HCT116 (cell line): ENCODE results near the gene ABHD5. TPM values are rescaled to one million over a fixed set of nuclear protein-coding genes. Genes with fewer than 3 reads are reported as not detected.

Experiments used
- ATAC-seq: fragments of 200-7000 bp; cut with Tn5 transposase; 2 replicates; pipeline ENCODE4 v1.9.1; 2020; ENCODE audit warnings: mild to moderate bottlenecking, moderate library complexity
- BruUV-seq: library from RNA; stranded (reverse); fragments of 400-500 nt; replicated peaks from 2 replicates; lab custom pipeline; 2021; lab: Mats Ljungman, UMichigan
- CTCF ChIA-PET: fragments of 300-600 bp; sonication (Branson Sonifier 250); formaldehyde crosslinking; loops from one replicate; lab custom pipeline; 2021; ENCODE audit warnings: antibody characterized with exemption; lab: Charles Lee
- POLR2A ChIA-PET: fragments of 300-600, 350-600 bp; sonication (Branson Sonifier 250); formaldehyde crosslinking; loops from one replicate; lab custom pipeline; 2021; ENCODE audit warnings: antibody characterized with exemption; lab: Charles Lee
- RAD21 ChIA-PET, 2 experiments: fragments of 300-600 bp; sonication (Branson Sonifier 250); formaldehyde crosslinking; loops; one replicate each; lab custom pipeline; 2023; ENCODE audit warnings: low total read pairs in 2 of 2; ENCODE audit not compliant: uncharacterized antibody in 2 of 2, unreplicated experiment in 2 of 2, low non-redundant PET in 1 of 2; lab: Charles Lee
- DNase-seq: peaks from one replicate; pipeline ENCODE4 v3.0.0-alpha.2; 2010; ENCODE audit warnings: low read depth, low spot score
- H2AFZ ChIP-seq: fragments of 200-600 bp; shearing (Covaris generic), sonication (generic); 2 replicates; pipeline ENCODE4 v1.6.1; 2017; ENCODE audit warnings: low read depth, mixed run types, mixed read lengths, antibody characterized with exemption, low read length; ENCODE audit not compliant: poor library complexity, severe bottlenecking
- H3K27ac ChIP-seq: 2 replicates; pipeline ENCODE4 v1.5.1; 2012; ENCODE audit warnings: low read depth, low read length
- H3K27me3 ChIP-seq: fragments of 200-600 bp; sonication (generic); 2 replicates; pipeline ENCODE4 v1.6.1; 2016; ENCODE audit warnings: mixed run types, low read length, mixed read lengths; ENCODE audit not compliant: insufficient read depth
- H3K36me3 ChIP-seq, 2 experiments: fragments of 200-500 bp in 1 of 2; fragments of 200-600 bp in 1 of 2; sonication (Bioruptor generic) in 1 of 2; sonication (generic) in 1 of 2; 2 replicates each; pipeline versions ENCODE4 v1.5.1 to v1.6.1; 2014 to 2016; ENCODE audit warnings: low read length in 2 of 2, inconsistent platforms in 1 of 2, mixed read lengths in 1 of 2, mixed run types in 1 of 2; ENCODE audit not compliant: insufficient read depth in 2 of 2, control insufficient read depth in 1 of 2
- H3K4me1 ChIP-seq, 2 experiments: fragments of 200-600 bp in 1 of 2; sonication (generic) in 1 of 2; 2 replicates each; pipeline versions ENCODE4 v1.5.1 to v1.6.1; 2012 to 2017; ENCODE audit warnings: low read length in 2 of 2, inconsistent platforms in 1 of 2, mild to moderate bottlenecking in 1 of 2, mixed read lengths in 1 of 2, mixed run types in 1 of 2, moderate library complexity in 1 of 2; ENCODE audit not compliant: insufficient read depth in 2 of 2, control insufficient read depth in 1 of 2
- H3K4me2 ChIP-seq: fragments of 200-600 bp; sonication (generic); 2 replicates; pipeline ENCODE4 v1.6.1; 2017; ENCODE audit warnings: mixed run types, low read length, mixed read lengths
- H3K4me3 ChIP-seq, 2 experiments: fragments of 200-600 bp in 1 of 2; sonication (generic) in 1 of 2; replicated peaks in 1 of 2; 2 replicates each; pipeline ENCODE4 v1.5.1; 2011 to 2016; ENCODE audit warnings: low read length in 2 of 2, control low read depth in 1 of 2, low read depth in 1 of 2, mild to moderate bottlenecking in 1 of 2, mixed read lengths in 1 of 2, mixed run types in 1 of 2
- H3K79me2 ChIP-seq: fragments of 200-600 bp; sonication (generic); 2 replicates; pipeline ENCODE4 v1.6.1; 2017; ENCODE audit warnings: mild to moderate bottlenecking, mixed run types, low read length, moderate library complexity, mixed read lengths; ENCODE audit not compliant: insufficient read depth
- H3K9ac ChIP-seq: fragments of 200-600 bp; sonication (generic); 2 replicates; pipeline ENCODE4 v1.6.1; 2016; ENCODE audit warnings: low read length, mixed read lengths
- H3K9me2 ChIP-seq: fragments of 200-600 bp; sonication (generic), shearing (Covaris generic); 2 replicates; pipeline ENCODE4 v1.6.1; 2017; ENCODE audit warnings: mixed run types, mild to moderate bottlenecking, moderate library complexity; ENCODE audit not compliant: insufficient read depth
- H3K9me3 ChIP-seq, 2 experiments: fragments of 200-500 bp in 1 of 2; fragments of 200-600 bp in 1 of 2; sonication (Bioruptor generic) in 1 of 2; sonication (generic) in 1 of 2; 2 replicates each; pipeline ENCODE4 v1.6.1; 2014 to 2017; ENCODE audit warnings: low read length in 2 of 2, mixed read lengths in 2 of 2, inconsistent platforms in 1 of 2, low read depth in 1 of 2, mild to moderate bottlenecking in 1 of 2, mixed run types in 1 of 2, moderate library complexity in 1 of 2; ENCODE audit not compliant: control insufficient read depth in 1 of 2, insufficient read depth in 1 of 2
- H4K20me1 ChIP-seq: fragments of 200-600 bp; sonication (generic), shearing (Covaris generic); 2 replicates; pipeline ENCODE4 v1.6.1; 2017; ENCODE audit warnings: mixed run types, mild to moderate bottlenecking, moderate library complexity; ENCODE audit not compliant: insufficient read depth
- EGR1 ChIP-seq: IDR thresholded peaks from 2 replicates; pipeline ENCODE4 v1.6.1; 2012; ENCODE audit warnings: low read depth
- EZH2 ChIP-seq: fragments of 200-600 bp; sonication (generic); IDR thresholded peaks from 2 replicates; pipeline ENCODE4 v1.6.1; 2017; ENCODE audit warnings: antibody characterized with exemption, mixed run types
- FOSL1 ChIP-seq: IDR thresholded peaks from 2 replicates; pipeline ENCODE4 v1.6.1; 2012; ENCODE audit warnings: low read depth
- POLR2A ChIP-seq: IDR thresholded peaks from 2 replicates; pipeline ENCODE4 v1.7.0; 2011; ENCODE audit warnings: borderline replicate concordance; ENCODE audit not compliant: insufficient read depth, insufficient read length; ENCODE audit errors: extremely low read depth
- RAD21 ChIP-seq: IDR thresholded peaks from 2 replicates; pipeline ENCODE4 v1.6.1; 2012; ENCODE audit warnings: low read depth, mild to moderate bottlenecking
- REST ChIP-seq: IDR thresholded peaks from 2 replicates; pipeline ENCODE4 v1.6.1; 2012; ENCODE audit warnings: low read depth
- SP1 ChIP-seq: IDR thresholded peaks from 2 replicates; pipeline ENCODE4 v1.6.1; 2012; ENCODE audit warnings: low read depth
- YY1 ChIP-seq: IDR thresholded peaks from 2 replicates; pipeline ENCODE4 v1.6.1; 2011; ENCODE audit warnings: low read length, low read depth, moderate library complexity, mild to moderate bottlenecking; ENCODE audit not compliant: insufficient replicate concordance; ENCODE audit errors: extremely low read depth
- ZBTB33 ChIP-seq: IDR thresholded peaks from 2 replicates; pipeline ENCODE4 v1.6.1; 2011; ENCODE audit warnings: mild to moderate bottlenecking, low read length, moderate library complexity; ENCODE audit not compliant: insufficient replicate concordance; ENCODE audit errors: extremely low read depth
- ZFX ChIP-seq: fragments of 450-650 bp; IDR thresholded peaks from 2 replicates; pipeline ENCODE4 v1.6.1; 2017
- ZNF274 ChIP-seq: fragments of 200-500 bp; sonication (Bioruptor generic); IDR thresholded peaks from 2 replicates; pipeline ENCODE4 v1.6.1; 2014; ENCODE audit warnings: mild to moderate bottlenecking, low read depth, low read length, inconsistent platforms
- intact Hi-C: fragments of 100-400 bp; cut with micrococcal nuclease; formaldehyde crosslinking; loops from 2 replicates; pipeline ENCODE4 v1.10.0; 2022
- total RNA-seq: library from RNA; stranded (reverse); gene quantifications from one replicate; pipeline ENCODE4 v1.2.1, GENCODE V29; 2021; ENCODE audit not compliant: unreplicated experiment
- TF ChIP-seq, protein P1 (sequence below), 3 experiments: fragments of 200-600 bp in 1 of 3; sonication (generic) in 1 of 3; IDR thresholded peaks in 2 of 3; conservative IDR thresholded peaks in 1 of 3; 2 replicates each; pipeline ENCODE4 v1.5.1; 2012 to 2017; ENCODE audit warnings: low read depth in 2 of 3, low read length in 2 of 3, antibody characterized with exemption in 1 of 3, borderline replicate concordance in 1 of 3, control low read depth in 1 of 3, mild to moderate bottlenecking in 1 of 3, mixed read lengths in 1 of 3, mixed run types in 1 of 3, moderate library complexity in 1 of 3; ENCODE audit not compliant: insufficient read depth in 1 of 3
- TF ChIP-seq, protein P2 (sequence below): IDR thresholded peaks from 2 replicates; pipeline ENCODE4 v1.6.1; 2012

ABHD5 gene
- total RNA-seq, 1 experiment from 2014 or later = 18.5 TPM

GRCh38 chr3:43726521-43726920 is 35.8 kb downstream of the ABHD5 start:
- no peak for DNase-seq
- RAD21 ChIA-PET = no interaction called here
- CTCF ChIA-PET = no interaction called here
- H3K4me3 ChIP-seq = no peak overlapping the region
- no peak overlapping the region for H3K9ac ChIP-seq
- H3K4me2 ChIP-seq = no peak overlapping the region
- no peak overlapping the region for H3K27ac ChIP-seq
- no peaks in the 10 kb centered on the region for H3K27me3 ChIP-seq
- H3K79me2 ChIP-seq = no peaks in the 10 kb centered on the region
- ATAC-seq = no peak
- H4K20me1 ChIP-seq = no peaks in the 10 kb centered on the region
- no peaks in the 10 kb centered on the region for H3K36me3 ChIP-seq
- BruUV-seq = no TSS peak
- H3K4me1 ChIP-seq = 0 out of 4 replicates have a peak, but pooled peaks cover 0 to 3% of the 10 kb centered on the region in 2 experiments
- H3K9me3 ChIP-seq = no peaks in the 10 kb centered on the region
- no peaks in the 10 kb centered on the region for H3K9me2 ChIP-seq
- TF ChIP-seq ZNF274 = no peak
- no peak for TF ChIP-seq EGR1
- no peak for TF ChIP-seq RAD21
- no peak for TF ChIP-seq YY1
- TF ChIP-seq POLR2A = no peak
- no peak for TF ChIP-seq ZFX
- TF ChIP-seq, protein P1, sequence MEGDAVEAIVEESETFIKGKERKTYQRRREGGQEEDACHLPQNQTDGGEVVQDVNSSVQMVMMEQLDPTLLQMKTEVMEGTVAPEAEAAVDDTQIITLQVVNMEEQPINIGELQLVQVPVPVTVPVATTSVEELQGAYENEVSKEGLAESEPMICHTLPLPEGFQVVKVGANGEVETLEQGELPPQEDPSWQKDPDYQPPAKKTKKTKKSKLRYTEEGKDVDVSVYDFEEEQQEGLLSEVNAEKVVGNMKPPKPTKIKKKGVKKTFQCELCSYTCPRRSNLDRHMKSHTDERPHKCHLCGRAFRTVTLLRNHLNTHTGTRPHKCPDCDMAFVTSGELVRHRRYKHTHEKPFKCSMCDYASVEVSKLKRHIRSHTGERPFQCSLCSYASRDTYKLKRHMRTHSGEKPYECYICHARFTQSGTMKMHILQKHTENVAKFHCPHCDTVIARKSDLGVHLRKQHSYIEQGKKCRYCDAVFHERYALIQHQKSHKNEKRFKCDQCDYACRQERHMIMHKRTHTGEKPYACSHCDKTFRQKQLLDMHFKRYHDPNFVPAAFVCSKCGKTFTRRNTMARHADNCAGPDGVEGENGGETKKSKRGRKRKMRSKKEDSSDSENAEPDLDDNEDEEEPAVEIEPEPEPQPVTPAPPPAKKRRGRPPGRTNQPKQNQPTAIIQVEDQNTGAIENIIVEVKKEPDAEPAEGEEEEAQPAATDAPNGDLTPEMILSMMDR (IDR thresholded peaks at IDR 0.05 in 2 of 3, conservative IDR thresholded peaks at IDR 0.05 in 1 of 3; ENCODE audit: borderline replicate concordance in 1 of 3, insufficient read depth in 1 of 3, low read depth in 2 of 3, low read length in 2 of 3) = no peak
- TF ChIP-seq ZBTB33 = no peak
- TF ChIP-seq REST = no peak
- no peak for TF ChIP-seq SP1
- TF ChIP-seq, protein P2, sequence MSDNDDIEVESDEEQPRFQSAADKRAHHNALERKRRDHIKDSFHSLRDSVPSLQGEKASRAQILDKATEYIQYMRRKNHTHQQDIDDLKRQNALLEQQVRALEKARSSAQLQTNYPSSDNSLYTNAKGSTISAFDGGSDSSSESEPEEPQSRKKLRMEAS = no peak
- TF ChIP-seq FOSL1 = no peak
- TF ChIP-seq EZH2 = no peak
- intact Hi-C loops = no loop called here
- H2AFZ ChIP-seq = no peak overlapping the region
- POLR2A ChIA-PET = no interaction called here
